HG03064 (cell line): ENCODE results near the gene RNPEPL1.

Experiments used
- ATAC-seq: cut with Tn5 transposase; IDR thresholded peaks from one replicate; pipeline ENCODE4 v1.9.1; 2021; ENCODE audit warnings: low read depth; ENCODE audit not compliant: unreplicated experiment

The RNPEPL1 gene

GRCh38 chr2:240622060-240622411 is 53.8 kb downstream of the RNPEPL1 start:
- ATAC-seq, result no peak

GRCh38 chr2:240622531-240623235 is 54.4 kb downstream of the RNPEPL1 start:
- ATAC-seq, result peak; percentile 40

DNA sequence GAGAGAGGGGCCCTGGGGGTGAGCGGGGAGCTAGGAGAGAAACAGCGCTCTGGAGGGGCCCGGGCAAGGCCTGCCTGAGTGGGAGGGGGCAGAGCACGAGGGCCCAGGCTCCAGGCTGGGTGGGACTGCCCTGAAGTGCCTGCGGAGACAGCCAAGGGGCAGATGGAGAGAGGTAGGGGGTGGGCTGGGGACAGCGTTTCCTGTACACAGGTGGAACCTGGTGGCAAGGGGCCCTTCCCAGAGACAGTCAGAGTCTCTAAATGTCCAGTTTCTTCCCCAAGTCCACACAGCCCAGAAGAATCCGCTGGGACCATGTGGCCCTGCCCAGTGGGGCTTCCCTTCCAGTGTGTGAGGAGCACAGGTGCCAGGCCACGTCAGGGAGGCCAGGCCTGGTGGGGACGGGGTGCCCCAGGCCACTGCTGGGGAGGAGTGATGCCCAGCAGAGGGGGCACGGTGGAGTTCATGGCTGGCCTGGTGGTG is 55.3 kb downstream of the RNPEPL1 start:
- no peak for ATAC-seq

GRCh38 chr2:240624011-240624949 is 56.0 kb downstream of the RNPEPL1 start:
- ATAC-seq, result no peak

DNA sequence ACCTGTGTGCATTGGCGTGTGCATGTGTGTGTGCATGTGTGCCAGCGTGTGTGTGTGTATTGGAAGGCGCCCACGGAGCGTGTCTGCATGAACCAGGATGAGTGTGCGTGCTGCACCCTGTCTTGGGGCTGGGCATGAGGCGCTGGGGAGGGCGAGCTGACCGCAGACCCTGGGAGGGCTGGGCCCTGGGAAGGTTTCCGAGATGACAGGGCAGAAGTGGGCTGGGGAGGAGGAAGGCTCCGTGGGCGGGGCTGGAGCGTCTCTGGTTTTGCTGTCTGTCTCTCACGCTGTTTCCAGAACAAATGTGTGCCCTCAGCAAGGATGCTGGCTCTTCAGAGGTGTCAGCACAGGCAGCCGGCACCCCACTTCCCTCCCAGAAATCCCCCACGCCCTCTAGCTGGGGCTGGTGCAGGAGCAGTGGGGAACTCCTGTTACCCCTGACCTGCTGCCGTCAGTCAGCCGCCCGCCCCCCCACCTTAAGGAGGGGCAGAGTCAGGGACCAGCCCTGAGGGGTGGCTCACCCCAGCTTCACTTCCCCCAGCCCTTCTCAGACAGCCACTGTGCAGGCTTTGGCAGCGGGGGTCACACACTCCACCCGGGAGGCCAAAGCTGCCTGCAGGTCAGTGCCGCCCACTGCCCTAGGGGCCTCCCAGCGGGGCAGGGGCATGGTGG is 56.8 kb downstream of the RNPEPL1 start, which contains the start of gene GPR35:
TSS of gene GPR35 (plus strand) at position 531 of the 672 bp plus-strand sequence. CDS start 4,473 bp downstream, outside the sequence.
- ATAC-seq, result no peak

DNA sequence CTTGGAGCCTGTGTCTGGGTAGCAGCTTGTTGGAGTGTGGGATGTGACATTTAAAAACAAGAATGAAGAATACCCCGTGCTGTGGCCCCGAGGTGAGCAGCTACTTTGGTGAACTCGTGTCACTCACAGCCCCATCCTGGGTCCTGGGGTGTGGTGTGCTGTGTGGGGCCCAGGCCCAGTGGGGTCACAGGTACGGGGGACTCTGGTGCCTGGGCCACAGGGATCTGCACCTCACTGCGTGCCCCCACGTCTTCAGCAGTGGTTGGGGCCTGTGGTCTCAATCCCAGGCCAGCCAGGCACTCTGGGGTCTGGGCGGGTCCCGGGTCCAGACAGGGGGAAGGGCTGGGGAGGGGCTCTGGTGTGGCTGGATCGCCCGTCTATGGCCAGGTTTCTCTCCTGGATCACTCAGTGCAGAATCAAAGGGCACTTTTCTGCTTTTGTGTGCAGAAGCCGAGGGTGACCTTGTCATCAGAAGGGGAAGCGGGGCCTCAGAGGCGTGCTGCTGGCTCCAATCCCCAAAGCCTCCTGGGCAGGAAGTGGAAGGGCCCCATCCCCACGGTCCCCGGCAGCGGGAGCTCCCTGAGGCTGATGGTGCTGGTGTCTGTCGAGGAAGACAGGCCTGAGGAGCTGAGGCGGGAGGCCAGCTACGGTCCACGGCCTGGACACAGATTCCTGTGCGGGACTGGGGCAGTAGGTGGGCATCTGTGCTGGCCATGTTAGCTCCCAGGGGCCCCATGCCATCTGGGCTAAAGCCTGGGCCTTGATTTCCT is 58.4 kb downstream of the RNPEPL1 start:
- no peak for ATAC-seq

DNA sequence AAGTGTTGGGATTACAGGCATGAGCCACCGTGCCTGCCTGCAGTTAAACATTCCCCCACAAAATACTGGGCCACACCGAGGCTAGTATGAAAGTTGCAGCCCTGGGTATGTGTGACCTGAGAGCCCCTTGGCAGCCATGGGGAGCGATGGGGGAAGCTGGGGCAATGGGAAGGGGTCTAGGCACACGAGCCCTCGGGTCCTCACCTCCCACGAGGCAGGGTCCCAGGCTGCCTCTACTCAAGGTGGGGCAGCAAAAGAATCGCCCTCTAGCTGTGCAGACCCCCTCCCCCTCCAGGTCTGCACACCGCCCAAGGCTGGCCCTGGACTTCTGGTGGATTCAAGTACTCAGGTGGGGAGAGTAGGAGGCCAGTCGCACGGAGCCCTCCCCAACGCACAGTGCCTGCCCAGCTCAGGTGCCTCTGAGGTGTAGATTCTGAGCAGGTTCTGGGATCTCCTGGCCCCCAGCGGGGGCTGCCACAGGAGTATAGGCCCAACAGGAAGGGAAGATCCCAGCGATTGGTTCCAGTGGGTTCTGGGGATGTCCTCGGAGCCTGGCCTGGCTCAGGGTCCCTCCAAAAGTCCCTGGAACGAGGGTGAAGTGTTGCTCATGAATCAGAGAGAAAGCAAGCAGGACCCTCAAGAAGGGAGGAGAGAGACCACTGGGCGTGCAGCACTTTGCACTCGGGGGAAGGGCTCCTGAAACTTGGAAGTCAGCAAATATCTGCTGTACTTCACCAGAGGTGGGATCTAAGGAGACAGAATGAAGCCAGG is 59.6 kb downstream of the RNPEPL1 start:
- ATAC-seq, result no peak

DNA sequence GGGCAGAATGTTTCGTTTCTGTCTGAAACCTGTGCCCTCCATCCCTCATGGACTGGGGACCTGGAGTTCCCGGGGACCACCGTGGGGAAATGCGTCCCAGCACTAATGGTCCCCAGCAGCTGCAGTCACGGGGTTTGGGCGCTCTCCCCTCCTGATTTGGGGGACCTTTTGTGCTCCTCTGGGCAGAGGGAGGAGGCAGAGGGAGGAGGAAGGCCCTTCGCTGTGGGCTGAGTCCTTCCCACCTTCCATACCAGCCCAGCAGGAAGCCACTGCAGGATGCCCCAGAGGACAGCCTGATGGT is 60.2 kb downstream of the RNPEPL1 start:
- ATAC-seq, result no peak

GRCh38 chr2:240628808-240629618 is 60.7 kb downstream of the RNPEPL1 start:
- ATAC-seq, result no peak

- no peak for ATAC-seq
These were observed 61.3 kb downstream of the RNPEPL1 start for GRCh38 chr2:240629619-240629967.

DNA sequence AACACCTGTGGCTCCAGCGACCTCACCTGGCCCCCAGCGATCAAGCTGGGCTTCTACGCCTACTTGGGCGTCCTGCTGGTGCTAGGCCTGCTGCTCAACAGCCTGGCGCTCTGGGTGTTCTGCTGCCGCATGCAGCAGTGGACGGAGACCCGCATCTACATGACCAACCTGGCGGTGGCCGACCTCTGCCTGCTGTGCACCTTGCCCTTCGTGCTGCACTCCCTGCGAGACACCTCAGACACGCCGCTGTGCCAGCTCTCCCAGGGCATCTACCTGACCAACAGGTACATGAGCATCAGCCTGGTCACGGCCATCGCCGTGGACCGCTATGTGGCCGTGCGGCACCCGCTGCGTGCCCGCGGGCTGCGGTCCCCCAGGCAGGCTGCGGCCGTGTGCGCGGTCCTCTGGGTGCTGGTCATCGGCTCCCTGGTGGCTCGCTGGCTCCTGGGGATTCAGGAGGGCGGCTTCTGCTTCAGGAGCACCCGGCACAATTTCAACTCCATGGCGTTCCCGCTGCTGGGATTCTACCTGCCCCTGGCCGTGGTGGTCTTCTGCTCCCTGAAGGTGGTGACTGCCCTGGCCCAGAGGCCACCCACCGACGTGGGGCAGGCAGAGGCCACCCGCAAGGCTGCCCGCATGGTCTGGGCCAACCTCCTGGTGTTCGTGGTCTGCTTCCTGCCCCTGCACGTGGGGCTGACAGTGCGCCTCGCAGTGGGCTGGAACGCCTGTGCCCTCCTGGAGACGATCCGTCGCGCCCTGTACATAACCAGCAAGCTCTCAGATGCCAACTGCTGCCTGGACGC is 61.9 kb downstream of the RNPEPL1 start:
- ATAC-seq, result no peak
